Sigmoid colon (tissue), 4 donors: ENCODE measurements around the gene ATP1A1.

ENCODE experiments used
- EP300 ChIP-seq, 4 donors: sonication (generic); formaldehyde crosslinking; IDR thresholded peaks; one replicate each; pipeline ENCODE4 v1.6.1; 2017; ENCODE audit warnings: antibody characterized with exemption in 4 of 4
- TF ChIP-seq, protein P1 (sequence below), 4 experiments: fragments of 450-650 bp in 3 of 4; fragments of 200-600 bp in 1 of 4; IDR thresholded peaks; one replicate each; pipeline ENCODE4 v1.5.1; 2016 to 2019; ENCODE audit warnings: antibody characterized with exemption in 4 of 4, mild to moderate bottlenecking in 3 of 4, moderate library complexity in 2 of 4

DNA sequence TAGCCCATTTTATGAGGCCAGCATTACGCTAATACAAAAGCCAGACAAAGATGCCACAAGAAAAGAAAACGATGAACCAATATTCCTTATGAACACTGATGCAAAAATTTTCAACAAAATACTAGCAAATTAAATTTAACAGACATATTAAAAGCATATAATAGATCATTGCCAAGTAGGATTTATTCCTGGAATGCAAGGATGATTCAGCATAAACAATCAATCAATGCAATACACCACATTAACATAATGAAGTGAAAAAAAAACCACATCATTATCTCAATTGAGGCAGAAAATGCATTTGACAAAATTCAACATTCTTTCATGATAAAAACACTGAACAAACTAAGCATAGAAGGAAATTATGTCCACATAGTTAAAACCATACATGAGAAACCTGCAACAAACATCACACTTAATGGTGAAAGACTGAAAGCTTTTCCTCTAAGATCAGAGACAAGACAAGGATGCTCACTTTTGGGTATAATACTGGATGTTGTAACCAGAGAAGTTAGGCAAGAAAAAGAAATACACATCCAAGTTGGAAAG, 22.9 kb upstream of the ATP1A1 start:
- TF ChIP-seq EP300 (IDR thresholded peaks at IDR 0.05) = no peak
- TF ChIP-seq, protein P1, sequence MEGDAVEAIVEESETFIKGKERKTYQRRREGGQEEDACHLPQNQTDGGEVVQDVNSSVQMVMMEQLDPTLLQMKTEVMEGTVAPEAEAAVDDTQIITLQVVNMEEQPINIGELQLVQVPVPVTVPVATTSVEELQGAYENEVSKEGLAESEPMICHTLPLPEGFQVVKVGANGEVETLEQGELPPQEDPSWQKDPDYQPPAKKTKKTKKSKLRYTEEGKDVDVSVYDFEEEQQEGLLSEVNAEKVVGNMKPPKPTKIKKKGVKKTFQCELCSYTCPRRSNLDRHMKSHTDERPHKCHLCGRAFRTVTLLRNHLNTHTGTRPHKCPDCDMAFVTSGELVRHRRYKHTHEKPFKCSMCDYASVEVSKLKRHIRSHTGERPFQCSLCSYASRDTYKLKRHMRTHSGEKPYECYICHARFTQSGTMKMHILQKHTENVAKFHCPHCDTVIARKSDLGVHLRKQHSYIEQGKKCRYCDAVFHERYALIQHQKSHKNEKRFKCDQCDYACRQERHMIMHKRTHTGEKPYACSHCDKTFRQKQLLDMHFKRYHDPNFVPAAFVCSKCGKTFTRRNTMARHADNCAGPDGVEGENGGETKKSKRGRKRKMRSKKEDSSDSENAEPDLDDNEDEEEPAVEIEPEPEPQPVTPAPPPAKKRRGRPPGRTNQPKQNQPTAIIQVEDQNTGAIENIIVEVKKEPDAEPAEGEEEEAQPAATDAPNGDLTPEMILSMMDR (IDR thresholded peaks at IDR 0.05) = no peak
